ENCODE measurements around the gene HACL1. TPM values are rescaled to one million over a fixed set of nuclear protein-coding genes. Genes with fewer than 3 reads are reported as not detected.

The HACL1 gene
- total RNA-seq, 1 donor from 2014 or later: 19.3 TPM

DNA sequence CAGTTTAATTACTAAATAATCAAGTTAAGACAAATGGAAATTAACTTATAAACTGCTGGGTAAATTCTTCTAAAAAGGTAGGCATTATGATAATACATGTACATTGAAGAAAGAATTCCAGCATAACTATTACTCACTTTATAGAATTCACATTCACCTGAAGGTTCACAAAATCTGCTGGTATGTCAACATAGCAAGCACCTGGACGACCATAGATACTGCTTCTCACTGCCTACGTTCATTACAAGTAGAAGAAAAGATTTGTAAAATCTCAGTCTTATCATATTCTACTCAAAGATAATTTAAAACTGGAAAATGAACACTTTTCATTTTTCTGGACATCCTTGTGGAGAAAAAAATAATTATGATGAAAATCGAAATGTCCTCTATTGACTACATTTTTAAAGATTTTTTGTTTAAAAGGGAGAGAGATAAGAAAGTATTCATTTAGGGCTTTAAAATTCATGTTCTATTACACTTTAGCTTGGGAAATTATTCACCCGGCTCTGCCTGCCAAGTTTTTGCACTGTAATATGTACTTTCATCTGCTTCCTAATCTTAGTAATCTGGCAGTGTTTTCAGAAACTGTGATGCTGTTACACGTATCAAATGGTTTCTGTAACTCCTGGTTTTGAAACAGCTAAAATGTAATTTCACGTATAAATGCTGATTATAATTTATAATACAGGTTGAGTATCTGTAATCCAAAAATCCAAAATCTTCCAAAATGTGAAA is 16.1 kb downstream of the HACL1 start:
- H3K36me3 Mint-ChIP-seq (ENCODE audit: low read depth): peaks cover 42% of the 10 kb centered on the region
- no peak overlapping the region for H3K27ac Mint-ChIP-seq
- intact Hi-C loops (cut with micrococcal nuclease): loop anchor here (2.0 kb wide), 1 partner anchor 60 kb away; no protein-coding TSS in a partner anchor
- no peak for DNase-seq
- no peaks in the 10 kb centered on the region for H3K9me3 Mint-ChIP-seq
- no peak overlapping the region for H3K4me3 Mint-ChIP-seq
- H3K4me1 Mint-ChIP-seq: no peaks in the 10 kb centered on the region
- no peaks in the 10 kb centered on the region for H3K27me3 Mint-ChIP-seq

DNA sequence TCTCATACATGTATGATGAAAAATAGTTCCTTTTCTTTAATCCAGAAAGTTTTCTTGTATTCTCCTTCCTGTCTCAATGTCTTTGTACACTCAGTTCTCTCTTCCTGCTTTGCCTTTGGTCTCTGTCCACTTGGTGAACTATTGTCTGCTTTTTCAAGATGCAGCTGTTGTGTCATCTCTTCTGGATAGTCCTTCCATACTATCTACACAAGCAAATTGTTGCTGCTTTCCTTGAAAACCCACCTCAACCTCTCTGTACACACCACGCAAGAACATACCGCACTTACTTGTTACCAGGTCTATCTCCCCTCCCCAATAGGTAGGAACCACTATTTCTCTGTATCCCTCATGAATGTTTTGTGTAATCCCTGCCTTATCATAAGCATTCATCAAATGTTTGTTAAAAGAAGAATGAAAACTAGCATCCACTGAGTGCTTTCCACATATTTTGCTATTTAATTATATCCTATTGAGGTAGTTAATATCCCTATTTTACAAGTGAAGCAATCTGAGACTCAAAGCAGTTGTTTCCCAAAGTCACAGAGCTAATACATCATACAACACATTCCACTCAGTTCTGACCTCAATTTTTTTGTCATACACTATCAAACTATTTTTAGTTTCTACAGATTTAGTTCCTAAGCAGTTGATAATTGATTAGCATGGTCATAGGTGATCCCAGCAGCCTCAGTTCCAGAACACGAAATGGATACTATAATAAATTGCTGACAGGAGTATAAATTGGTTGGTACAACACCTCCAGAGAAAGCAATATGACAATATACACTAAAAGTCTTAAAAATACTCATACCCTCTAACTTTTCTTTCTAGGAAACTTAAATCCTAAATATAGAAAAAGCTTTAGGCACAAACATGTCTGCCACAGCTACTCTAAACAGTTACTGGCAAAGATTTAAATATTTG is 19.6 kb downstream of the HACL1 start:
- H3K9me3 Mint-ChIP-seq: no peaks in the 10 kb centered on the region
- no peak overlapping the region for H3K4me3 Mint-ChIP-seq
- H3K36me3 Mint-ChIP-seq (ENCODE audit: low read depth): peaks cover 48% of the 10 kb centered on the region

DNA sequence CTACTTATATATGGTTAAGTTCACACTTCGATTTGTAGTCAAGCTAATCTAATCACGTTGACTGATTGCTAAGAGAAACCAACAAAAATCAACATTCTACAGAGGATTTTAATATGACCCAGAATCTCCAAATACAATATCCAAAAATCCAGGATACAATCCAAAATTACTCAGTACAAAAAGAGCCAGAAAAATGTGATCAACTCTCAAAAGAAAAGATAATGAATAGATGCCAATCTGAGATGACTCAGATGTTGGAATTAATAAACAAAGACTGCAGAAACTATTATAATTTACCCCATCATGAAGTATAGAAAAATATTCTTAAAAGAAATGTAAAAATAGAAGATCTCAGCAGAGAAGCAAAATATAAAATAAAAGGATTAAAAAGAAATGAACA is 22.3 kb downstream of the HACL1 start:
- H3K36me3 Mint-ChIP-seq (ENCODE audit: low read depth): peaks cover 36% of the 10 kb centered on the region
- H3K27ac Mint-ChIP-seq: no peak overlapping the region
- H3K4me3 Mint-ChIP-seq: no peak overlapping the region
- no peak for DNase-seq
- no peaks in the 10 kb centered on the region for H3K27me3 Mint-ChIP-seq
- H3K4me1 Mint-ChIP-seq: no peaks in the 10 kb centered on the region
- H3K9me3 Mint-ChIP-seq: no peaks in the 10 kb centered on the region
- intact Hi-C loops (cut with micrococcal nuclease): no loop called here

More for the DNA sequence above, 19.6 kb downstream of the HACL1 start:
- intact Hi-C loops (cut with micrococcal nuclease): no loop called here
- no peak overlapping the region for H3K27ac Mint-ChIP-seq
- no peaks in the 10 kb centered on the region for H3K27me3 Mint-ChIP-seq
- DNase-seq: no peak
- H3K4me1 Mint-ChIP-seq: no peaks in the 10 kb centered on the region

DNA sequence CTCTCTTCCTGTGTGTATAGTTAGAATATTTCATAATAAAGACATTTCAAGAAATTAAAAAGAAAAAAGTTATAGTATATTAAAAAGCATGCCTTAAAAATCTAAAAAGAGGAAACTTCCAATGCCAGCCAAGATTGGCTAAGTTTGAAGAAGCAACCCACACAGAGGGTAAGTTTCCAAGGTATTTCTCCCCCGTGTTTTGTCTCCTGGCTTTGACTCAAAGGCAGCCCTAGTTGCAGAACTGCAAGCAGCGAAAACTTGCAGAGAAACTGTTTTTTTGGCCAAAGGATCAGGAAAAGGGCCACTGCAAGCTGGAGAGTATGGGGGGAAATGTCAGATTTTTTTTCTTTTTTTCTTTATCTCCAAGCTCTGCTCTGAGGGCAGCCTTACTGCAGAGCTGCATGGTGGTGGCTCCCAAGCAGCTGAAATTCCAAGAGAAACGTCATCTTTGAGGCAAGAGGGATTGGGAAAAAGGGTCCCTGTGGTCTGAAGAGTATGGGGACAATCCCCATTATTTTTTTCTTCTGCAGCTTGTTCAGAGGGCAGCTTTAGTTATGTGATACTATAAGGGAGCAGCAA is 23.0 kb downstream of the HACL1 start:
- no peak overlapping the region for H3K4me3 Mint-ChIP-seq
- H3K4me1 Mint-ChIP-seq: no peaks in the 10 kb centered on the region
- intact Hi-C loops (cut with micrococcal nuclease): no loop called here
- H3K9me3 Mint-ChIP-seq: no peaks in the 10 kb centered on the region
- H3K36me3 Mint-ChIP-seq (ENCODE audit: low read depth): peaks cover 38% of the 10 kb centered on the region
- no peak overlapping the region for H3K27ac Mint-ChIP-seq
- H3K27me3 Mint-ChIP-seq: no peaks in the 10 kb centered on the region
- no peak for DNase-seq

DNA sequence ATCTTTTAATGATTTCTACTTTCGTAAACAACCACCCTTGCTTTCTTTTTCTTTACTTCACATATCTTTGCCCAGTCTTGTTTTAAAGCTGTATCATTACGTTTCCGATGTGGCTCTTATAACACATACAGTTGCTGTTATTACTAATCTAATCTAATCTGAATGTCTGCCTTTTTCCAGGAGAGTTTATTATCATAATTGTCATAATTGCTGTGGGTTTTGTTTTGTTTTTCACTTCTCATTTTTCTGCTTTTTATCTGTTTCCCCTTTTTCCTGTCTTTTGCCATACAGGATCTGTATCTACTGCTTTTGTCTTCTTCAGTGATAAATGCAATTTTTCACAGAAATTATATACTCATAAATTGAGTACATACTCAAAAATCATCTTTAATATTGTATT is 24.9 kb downstream of the HACL1 start:
- no peaks in the 10 kb centered on the region for H3K4me1 Mint-ChIP-seq
- H3K27me3 Mint-ChIP-seq: no peaks in the 10 kb centered on the region
- H3K9me3 Mint-ChIP-seq: no peaks in the 10 kb centered on the region
- no peak overlapping the region for H3K4me3 Mint-ChIP-seq
- no peak overlapping the region for H3K27ac Mint-ChIP-seq
- intact Hi-C loops (cut with micrococcal nuclease): no loop called here
- H3K36me3 Mint-ChIP-seq (ENCODE audit: low read depth): peaks cover 40% of the 10 kb centered on the region
- no peak for DNase-seq

DNA sequence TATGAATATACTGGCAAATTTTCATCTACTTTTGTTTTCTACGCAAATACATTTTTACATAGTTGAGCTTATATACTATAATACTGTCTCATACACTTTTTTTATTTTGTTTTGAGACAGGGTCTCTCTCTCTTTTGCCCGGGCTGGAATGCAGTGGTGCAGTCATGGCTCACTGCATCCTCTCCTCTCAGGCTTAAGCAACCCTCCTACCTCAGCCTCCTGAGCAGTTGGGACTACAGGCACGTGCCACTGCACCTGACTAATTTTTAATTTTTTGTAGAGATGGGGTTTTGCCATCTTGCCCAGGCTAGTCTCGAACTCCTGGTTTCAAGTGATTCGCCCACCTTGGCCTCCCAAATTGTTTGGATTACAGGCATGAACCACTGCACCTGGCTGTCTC is 25.9 kb downstream of the HACL1 start:
- no peak overlapping the region for H3K4me3 Mint-ChIP-seq
- no peak for DNase-seq
- H3K36me3 Mint-ChIP-seq (ENCODE audit: low read depth): peaks cover 45% of the 10 kb centered on the region
- intact Hi-C loops (cut with micrococcal nuclease): no loop called here
- H3K27me3 Mint-ChIP-seq: no peaks in the 10 kb centered on the region
- no peak overlapping the region for H3K27ac Mint-ChIP-seq
- no peaks in the 10 kb centered on the region for H3K4me1 Mint-ChIP-seq
- H3K9me3 Mint-ChIP-seq: no peaks in the 10 kb centered on the region

DNA sequence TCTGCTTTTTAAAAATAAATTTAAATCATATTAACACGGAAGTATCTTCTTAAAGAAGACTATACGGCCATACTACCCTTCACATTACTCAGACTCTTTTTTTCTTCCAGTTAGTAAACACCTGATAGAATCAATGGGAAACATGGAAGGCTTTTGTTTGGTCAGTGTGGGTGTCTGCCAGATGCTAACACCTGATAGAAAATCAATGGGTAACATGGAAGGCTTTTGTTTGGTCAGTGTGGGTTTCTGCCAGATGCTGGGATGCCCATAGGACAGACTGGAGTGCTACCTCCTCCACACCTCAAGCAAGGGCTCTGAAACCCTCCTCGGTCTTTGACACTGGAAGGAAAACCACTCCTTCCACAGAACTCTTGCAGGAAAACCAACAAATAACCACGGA is 29.2 kb downstream of the HACL1 start:
- no peak for DNase-seq
- H3K36me3 Mint-ChIP-seq (ENCODE audit: low read depth): peaks cover 49% of the 10 kb centered on the region
- intact Hi-C loops (cut with micrococcal nuclease): no loop called here
- no peak overlapping the region for H3K4me3 Mint-ChIP-seq
- H3K27ac Mint-ChIP-seq: no peak overlapping the region
- H3K27me3 Mint-ChIP-seq: no peaks in the 10 kb centered on the region
- H3K9me3 Mint-ChIP-seq: no peaks in the 10 kb centered on the region
- H3K4me1 Mint-ChIP-seq: peaks cover 8% of the 10 kb centered on the region

DNA sequence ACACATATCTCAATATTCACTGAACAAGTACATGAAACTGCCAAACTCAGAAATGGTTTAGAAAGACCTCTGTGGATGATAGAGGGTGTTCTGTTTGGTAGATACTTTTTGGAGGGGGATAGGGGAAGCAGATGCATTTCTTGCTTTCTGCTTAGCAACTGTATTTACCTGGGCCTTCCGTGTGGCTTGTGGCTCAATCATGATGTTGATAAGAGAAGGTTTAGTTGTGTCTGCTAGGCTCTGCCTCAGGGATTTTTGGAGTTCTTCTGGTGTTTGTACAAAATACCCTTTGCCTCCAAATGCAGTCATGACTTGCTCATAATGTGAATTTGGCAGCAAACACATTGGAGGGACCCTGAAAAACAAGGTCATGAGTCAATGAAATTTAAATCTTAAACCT is 38.2 kb downstream of the HACL1 start:
- H3K4me3 Mint-ChIP-seq: no peak overlapping the region
- H3K4me1 Mint-ChIP-seq: peaks cover 5% of the 10 kb centered on the region
- intact Hi-C loops (cut with micrococcal nuclease): no loop called here
- H3K36me3 Mint-ChIP-seq (ENCODE audit: low read depth): peaks cover 52% of the 10 kb centered on the region
- H3K9me3 Mint-ChIP-seq: no peaks in the 10 kb centered on the region
- no peaks in the 10 kb centered on the region for H3K27me3 Mint-ChIP-seq
- H3K27ac Mint-ChIP-seq: no peak overlapping the region
- no peak for DNase-seq

DNA sequence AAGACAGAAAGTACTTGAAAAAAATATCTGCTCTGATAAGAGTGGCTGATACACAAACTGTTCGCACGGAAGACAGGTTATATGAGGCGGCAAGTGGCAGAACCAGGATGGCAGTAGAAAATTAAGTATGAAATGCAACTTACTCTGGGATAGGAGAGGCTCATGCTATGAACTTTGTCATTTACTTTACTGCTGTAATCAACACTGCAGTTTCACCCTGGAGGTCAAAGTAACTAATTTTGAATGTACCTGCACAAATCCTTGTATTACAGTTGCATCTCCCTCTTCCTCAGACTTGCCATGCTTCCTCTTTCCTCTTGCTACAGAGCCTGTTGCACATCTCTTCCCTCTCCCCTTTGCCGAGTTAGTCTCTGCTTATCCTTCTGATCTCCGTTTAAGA is 38.8 kb downstream of the HACL1 start:
- Mint-ChIP-seq H3K27ac (no peak overlapping the region), H3K9me3 (no peaks in the 10 kb centered on the region), H3K27me3 (no peaks in the 10 kb centered on the region), H3K36me3 (ENCODE audit: low read depth) (peaks cover 46% of the 10 kb centered on the region), H3K4me1 (peaks cover 6% of the 10 kb centered on the region), H3K4me3 (no peak overlapping the region)
- intact Hi-C loops (cut with micrococcal nuclease): no loop called here
- DNase-seq: no peak

DNA sequence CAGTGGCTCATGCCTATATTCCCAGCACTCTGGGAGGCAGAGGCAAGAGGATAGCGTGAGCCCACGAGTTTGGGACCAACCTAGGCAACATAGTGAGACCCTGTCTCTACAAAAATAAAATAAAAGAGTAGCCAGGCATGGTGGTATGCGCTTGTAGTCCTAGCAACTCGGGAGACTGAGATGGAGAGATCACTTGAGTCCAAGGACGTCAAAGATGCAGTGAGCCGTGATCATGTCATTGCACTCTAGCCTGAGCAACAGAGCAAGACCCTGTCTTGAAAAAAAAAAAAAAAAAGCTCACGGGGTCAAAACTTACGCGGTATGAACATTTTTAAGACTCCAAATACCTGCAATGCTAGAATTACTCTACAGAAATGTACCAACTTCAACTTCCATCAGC is 42.8 kb downstream of the HACL1 start:
- Mint-ChIP-seq H3K36me3 (ENCODE audit: low read depth) (peaks cover 28% of the 10 kb centered on the region), H3K27me3 (no peaks in the 10 kb centered on the region), H3K4me1 (peaks cover 26% of the 10 kb centered on the region), H3K9me3 (no peaks in the 10 kb centered on the region), H3K4me3 (no peak overlapping the region), H3K27ac (no peak overlapping the region)
- DNase-seq: no peak
- intact Hi-C loops (cut with micrococcal nuclease): no loop called here

DNA sequence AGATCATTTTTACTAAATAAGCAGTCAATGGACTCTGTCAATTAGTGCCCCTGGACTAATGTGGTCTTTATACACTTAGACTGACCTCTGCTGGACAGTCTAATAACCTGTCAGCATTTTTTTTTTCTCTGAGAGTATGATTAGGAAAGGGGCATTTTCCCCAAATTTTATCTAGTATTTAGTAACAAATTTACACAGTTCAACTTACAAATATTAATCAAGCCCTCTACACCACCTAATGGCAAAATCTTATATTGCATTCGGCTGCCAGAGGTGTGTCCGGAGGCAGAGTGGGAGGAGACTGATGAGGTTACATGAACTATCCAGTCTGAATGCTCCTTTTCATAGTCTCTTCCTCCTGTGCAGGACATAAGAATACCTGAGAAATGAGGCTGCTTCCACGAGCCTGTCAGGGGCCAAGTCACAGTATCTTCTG is 43.8 kb downstream of the HACL1 start:
- DNase-seq: peak; percentile 93
- Mint-ChIP-seq H3K27ac (no peak overlapping the region), H3K4me3 (no peak overlapping the region), H3K4me1 (peaks cover 28% of the 10 kb centered on the region), H3K9me3 (no peaks in the 10 kb centered on the region), H3K27me3 (no peaks in the 10 kb centered on the region), H3K36me3 (ENCODE audit: low read depth) (peaks cover 24% of the 10 kb centered on the region)
- intact Hi-C loops (cut with micrococcal nuclease): loop anchor here (1.0 to 2.0 kb wide), 7 partner anchors 23 to 355 kb away; partner anchors contain the start of gene SH3BP5

DNA sequence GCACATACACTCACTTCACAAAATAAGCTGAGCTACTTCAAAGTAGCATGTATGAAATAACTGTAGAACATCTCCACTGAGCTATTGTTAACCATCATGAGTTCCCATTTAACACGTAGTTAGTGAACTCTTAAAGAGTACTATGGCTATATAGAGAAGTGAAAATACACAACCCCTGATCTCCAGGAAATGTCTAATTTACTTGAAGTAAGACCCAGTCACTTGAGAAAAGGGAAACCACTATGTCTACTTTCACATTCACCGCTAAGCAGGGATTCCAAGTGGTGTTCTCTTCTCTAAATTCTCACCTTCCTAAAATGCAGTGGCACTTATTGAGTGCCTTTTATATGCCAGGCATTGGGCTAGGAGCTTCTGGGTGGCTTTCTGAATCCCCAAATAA is 44.9 kb downstream of the HACL1 start:
- peak overlapping the region; percentile 65 for H3K27ac Mint-ChIP-seq
- H3K27me3 Mint-ChIP-seq: no peaks in the 10 kb centered on the region
- no peaks in the 10 kb centered on the region for H3K9me3 Mint-ChIP-seq
- intact Hi-C loops (cut with micrococcal nuclease): loop anchor here (2.0 kb wide), 3 partner anchors 22 to 354 kb away; no protein-coding TSS in a partner anchor
- H3K4me1 Mint-ChIP-seq: peaks cover 32% of the 10 kb centered on the region
- H3K36me3 Mint-ChIP-seq (ENCODE audit: low read depth): peaks cover 27% of the 10 kb centered on the region
- H3K4me3 Mint-ChIP-seq: peak overlapping the region; percentile 43
- DNase-seq: peak; percentile 76

DNA sequence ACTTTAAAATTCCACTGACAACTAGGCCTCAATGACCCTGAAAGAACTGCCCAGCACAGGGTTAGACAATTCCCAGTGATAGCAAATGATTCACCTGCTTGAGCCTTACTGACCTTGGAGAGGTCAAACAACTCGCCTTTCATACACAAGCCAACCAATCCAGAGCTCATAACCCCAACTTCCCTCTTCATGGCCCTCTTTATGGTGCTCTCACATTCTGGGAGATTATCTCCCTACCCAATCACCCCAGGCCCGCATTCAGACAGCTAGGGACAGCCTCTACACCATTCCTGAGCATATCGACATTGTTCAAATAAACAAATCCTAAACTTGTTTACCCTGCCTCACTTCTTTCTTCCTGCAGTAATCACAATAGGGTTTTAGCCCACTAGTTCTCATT is 47.6 kb downstream of the HACL1 start:
- H3K27ac Mint-ChIP-seq: no peak overlapping the region
- H3K27me3 Mint-ChIP-seq: no peaks in the 10 kb centered on the region
- no peaks in the 10 kb centered on the region for H3K9me3 Mint-ChIP-seq
- no peak overlapping the region for H3K4me3 Mint-ChIP-seq
- H3K36me3 Mint-ChIP-seq (ENCODE audit: low read depth): peaks cover 31% of the 10 kb centered on the region
- DNase-seq: no peak
- H3K4me1 Mint-ChIP-seq: peaks cover 32% of the 10 kb centered on the region
- intact Hi-C loops (cut with micrococcal nuclease): no loop called here

DNA sequence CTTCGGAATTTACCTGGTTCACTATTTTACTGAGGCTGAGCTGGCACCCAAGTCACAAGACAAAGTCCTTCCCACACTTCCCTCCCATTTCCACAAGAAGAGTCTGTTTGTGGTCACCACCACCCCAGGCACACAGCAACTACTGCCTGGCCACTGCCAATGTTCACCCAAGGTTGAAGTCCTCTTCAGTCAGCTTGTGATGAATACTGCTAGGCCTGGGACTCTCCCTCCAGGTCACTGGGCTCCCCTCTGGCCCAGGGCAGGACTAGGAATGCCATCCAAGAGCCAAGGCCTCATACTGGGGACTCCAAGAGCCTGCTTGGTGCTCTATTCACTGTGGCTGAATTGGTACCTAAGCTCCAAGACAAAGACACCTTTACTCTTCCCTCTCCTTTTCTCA is 49.5 kb downstream of the HACL1 start:
- Mint-ChIP-seq H3K27ac (peak overlapping the region; percentile 11), H3K27me3 (no peaks in the 10 kb centered on the region), H3K9me3 (peaks cover 2% of the 10 kb centered on the region), H3K4me1 (peaks cover 28% of the 10 kb centered on the region), H3K4me3 (no peak overlapping the region), H3K36me3 (ENCODE audit: low read depth) (peaks cover 34% of the 10 kb centered on the region)
- DNase-seq: no peak
- intact Hi-C loops (cut with micrococcal nuclease): no loop called here
